Aorta (tissue), 5 donors: ENCODE measurements around the gene SOHLH1. TPM values are rescaled to one million over a fixed set of nuclear protein-coding genes. Genes with fewer than 3 reads are reported as not detected.

Experiments used
- ATAC-seq: fragments of 200-7000 bp; cut with Tn5 transposase; one replicate; pipeline ENCODE4 v1.9.1; 2022; ENCODE audit warnings: moderate library complexity; ENCODE audit not compliant: low FRiP score
- DNase-seq, 2 donors: peaks; one replicate each; pipeline ENCODE4 v3.0.0-alpha.2; 2020
- H3K27ac ChIP-seq, 2 donors: one replicate each; pipeline ENCODE4 v1.5.1; 2013; ENCODE audit warnings: low read length in 2 of 2, mild to moderate bottlenecking in 2 of 2, moderate library complexity in 2 of 2, control low read depth in 1 of 2, inconsistent platforms in 1 of 2, low read depth in 1 of 2
- H3K27me3 ChIP-seq, 2 donors: one replicate each; pipeline ENCODE4 v1.6.1; 2013; ENCODE audit warnings: control low read depth in 1 of 2, low read length in 1 of 2, mild to moderate bottlenecking in 1 of 2, moderate library complexity in 1 of 2; ENCODE audit not compliant: insufficient read depth in 2 of 2, control insufficient read depth in 1 of 2
- H3K36me3 ChIP-seq, 2 donors: one replicate each; pipeline ENCODE4 v1.6.1; 2013; ENCODE audit warnings: control low read depth in 1 of 2, low read length in 1 of 2, mild to moderate bottlenecking in 1 of 2; ENCODE audit not compliant: insufficient read depth in 2 of 2, control insufficient read depth in 1 of 2
- H3K4me1 ChIP-seq, 2 donors: one replicate each; pipeline ENCODE4 v1.6.1; 2013; ENCODE audit warnings: low read length in 2 of 2, control low read depth in 1 of 2, mild to moderate bottlenecking in 1 of 2, moderate library complexity in 1 of 2; ENCODE audit not compliant: insufficient read depth in 2 of 2, control insufficient read depth in 1 of 2
- H3K4me3 ChIP-seq, 2 donors: one replicate each; pipeline ENCODE4 v1.5.1; 2013; ENCODE audit warnings: low read length in 2 of 2, control low read depth in 1 of 2, mild to moderate bottlenecking in 1 of 2
- H3K9me3 ChIP-seq: one replicate; pipeline ENCODE4 v1.6.1; 2013; ENCODE audit warnings: mild to moderate bottlenecking, low read length; ENCODE audit not compliant: control insufficient read depth
- WGBS, 2 donors: extraction: QIAGEN DNeasy Blood & Tissue Kit; methylation state at CpG; one replicate each; pipeline ENCODE4 v1.1.7; 2013; 5-methylcytosine and 5-hydroxymethylcytosine counted together
- intact Hi-C, 2 donors: fragments of 100-400 bp; cut with DNase I; formaldehyde crosslinking; loops; one replicate each; pipeline versions ENCODE4 v1.14.2 to v1.15.0; 2022
- polyA plus RNA-seq, 2 donors: library from polyadenylated mRNA; stranded (reverse); fragments of 200-250 nt; gene quantifications; one replicate each; pipeline ENCODE4 v1.2.3, GENCODE V29; 2013
- total RNA-seq, 2 donors: library from RNA; stranded (reverse); fragmentation: NEBNext Ultra II Directional; extraction: Animal tissue kit (Norgen Biotek cat#: 25700); gene quantifications; one replicate each; pipeline ENCODE4 v1.2.1, GENCODE V29; 2021
- donor health status: healthy with polysubstance abuse.
- donor health status: Bipolar disorder and iron deficiency.
- donor health status: DM: no; HTN: no; CAD: no.
- donor health status: DM: no; HTN: no; CAD: no.
- donor health status: DM: yes; HTN: yes; CAD: no.

SOHLH1 gene
- total and polyA plus RNA-seq, 4 donors, result not detected

- intact Hi-C loops, result no loop called here
- no peak for DNase-seq
- Histone ChIP-seq H3K9me3 (no peaks in the 10 kb centered on the region), H3K27me3 (no peaks in the 10 kb centered on the region), H3K4me1 (no peaks in the 10 kb centered on the region), H3K4me3 (no peak overlapping the region), H3K27ac (no peak overlapping the region), H3K36me3 (no peaks in the 10 kb centered on the region)
- WGBS, 2 donors, result 87% methylated on average over 11 of the region's 11 CpGs
- ATAC-seq, result no peak
These were observed 5.5 kb downstream of the SOHLH1 start for GRCh38 chr9:135693771-135694170.

- no peak for ATAC-seq
- Histone ChIP-seq H3K27ac (no peak overlapping the region), H3K27me3 (no peaks in the 10 kb centered on the region), H3K4me3 (no peak overlapping the region), H3K4me1 (no peaks in the 10 kb centered on the region), H3K36me3 (no peaks in the 10 kb centered on the region), H3K9me3 (no peaks in the 10 kb centered on the region)
- no peak for DNase-seq
- 85% methylated on average over 16 of the region's 16 CpGs for WGBS, 2 donors
- intact Hi-C loops, result no loop called here
These were observed 6.0 kb downstream of the SOHLH1 start for GRCh38 chr9:135693265-135693664.

GRCh38 chr9:135692410-135692809 lies 6.9 kb downstream of the SOHLH1 start:
- ATAC-seq, result no peak
- Histone ChIP-seq H3K36me3 (no peaks in the 10 kb centered on the region), H3K4me1 (no peaks in the 10 kb centered on the region), H3K4me3 (no peak overlapping the region), H3K9me3 (no peaks in the 10 kb centered on the region), H3K27ac (no peak overlapping the region), H3K27me3 (no peaks in the 10 kb centered on the region)
- WGBS, 2 donors, result 51 to 57% methylated on average over 11 of the region's 11 CpGs
- intact Hi-C loops, result no loop called here
- DNase-seq, result no peak

- Histone ChIP-seq H3K9me3 (no peaks in the 10 kb centered on the region), H3K4me1 (no peaks in the 10 kb centered on the region), H3K4me3 (no peak overlapping the region), H3K27ac (no peak overlapping the region), H3K36me3 (no peaks in the 10 kb centered on the region), H3K27me3 (no peaks in the 10 kb centered on the region)
- WGBS, 2 donors, result 87 to 91% methylated on average over 19 of the region's 19 CpGs
- intact Hi-C loops, result no loop called here
- ATAC-seq (no peak), DNase-seq (no peak)
These were observed 8.3 kb downstream of the SOHLH1 start for GRCh38 chr9:135690836-135691570.

GRCh38 chr9:135689011-135689410 lies 10.3 kb downstream of the SOHLH1 start:
- no peak overlapping the region for H3K4me3 ChIP-seq
- H3K36me3 ChIP-seq, result no peaks in the 10 kb centered on the region
- 85 to 86% methylated on average over 10 of the region's 10 CpGs for WGBS, 2 donors
- no peaks in the 10 kb centered on the region for H3K9me3 ChIP-seq
- no peak overlapping the region for H3K27ac ChIP-seq
- H3K27me3 ChIP-seq, result no peaks in the 10 kb centered on the region
- ATAC-seq, result no peak
- intact Hi-C loops, result no loop called here
- H3K4me1 ChIP-seq, result no peaks in the 10 kb centered on the region
- DNase-seq, result no peak

GRCh38 chr9:135687216-135687615 lies 12.1 kb downstream of the SOHLH1 start:
- H3K27ac ChIP-seq, result no peak overlapping the region
- ATAC-seq (no peak), DNase-seq (no peak)
- no peaks in the 10 kb centered on the region for H3K4me1 ChIP-seq
- intact Hi-C loops, result no loop called here
- no peak overlapping the region for H3K4me3 ChIP-seq
- 93 to 94% methylated on average over 15 of the region's 15 CpGs for WGBS, 2 donors
- H3K36me3 ChIP-seq, result no peaks in the 10 kb centered on the region
- no peaks in the 10 kb centered on the region for H3K27me3 ChIP-seq
- no peaks in the 10 kb centered on the region for H3K9me3 ChIP-seq

GRCh38 chr9:135684691-135685090 lies 14.6 kb downstream of the SOHLH1 start:
- Histone ChIP-seq H3K4me3 (no peak overlapping the region), H3K36me3 (no peaks in the 10 kb centered on the region), H3K27me3 (no peaks in the 10 kb centered on the region), H3K27ac (no peak overlapping the region), H3K9me3 (no peaks in the 10 kb centered on the region), H3K4me1 (no peaks in the 10 kb centered on the region)
- DNase-seq (no peak), ATAC-seq (no peak)
- intact Hi-C loops, result no loop called here
- 80 to 81% methylated on average over 17 of the region's 17 CpGs for WGBS, 2 donors

GRCh38 chr9:135683401-135684034 lies 15.8 kb downstream of the SOHLH1 start:
- H3K9me3 ChIP-seq, result no peaks in the 10 kb centered on the region
- WGBS, 2 donors, result 67 to 76% methylated on average over 12 to 15 of the region's 15 CpGs
- H3K36me3 ChIP-seq, result no peaks in the 10 kb centered on the region
- H3K4me1 ChIP-seq, result no peaks in the 10 kb centered on the region
- DNase-seq, result no peak
- H3K27me3 ChIP-seq, result no peaks in the 10 kb centered on the region
- ATAC-seq, result no peak
- intact Hi-C loops, result no loop called here
- no peak overlapping the region for H3K27ac ChIP-seq
- H3K4me3 ChIP-seq, result no peak overlapping the region

GRCh38 chr9:135681161-135681560 lies 18.1 kb downstream of the SOHLH1 start:
- intact Hi-C loops, result no loop called here
- WGBS, 2 donors, result 90 to 91% methylated on average over 5 of the region's 5 CpGs
- no peaks in the 10 kb centered on the region for H3K9me3 ChIP-seq
- no peak overlapping the region for H3K4me3 ChIP-seq
- no peak overlapping the region for H3K27ac ChIP-seq
- no peak for ATAC-seq
- DNase-seq, result no peak
- no peaks in the 10 kb centered on the region for H3K27me3 ChIP-seq
- H3K4me1 ChIP-seq, result no peaks in the 10 kb centered on the region
- H3K36me3 ChIP-seq, result no peaks in the 10 kb centered on the region
